ENCODE measurements around the gene COBLL1.
A peak's percentile ranks its signal among the peaks of the same experiment; 100 is the strongest.
"Not testable (repeated sequence)": the region's sequence is repeated elsewhere in the genome, so short reads cannot be mapped to it uniquely, and the experiment has no call there.

The COBLL1 gene

GRCh38 chr2:164859906-164860693 lies 18.5 kb upstream of the COBLL1 start:
- FAIRE-seq, result not testable (repeated sequence)

GRCh38 chr2:164859251-164859818 lies 17.7 kb upstream of the COBLL1 start:
- FAIRE-seq, result no peak

GRCh38 chr2:164852086-164852485 lies 10.5 kb upstream of the COBLL1 start:
- FAIRE-seq, result no peak

- no peak for FAIRE-seq
Measured at GRCh38 chr2:164850235-164850634, 8.6 kb upstream of the COBLL1 start.

GRCh38 chr2:164849506-164849905 lies 7.9 kb upstream of the COBLL1 start:
- FAIRE-seq, result no peak

GRCh38 chr2:164847981-164848741 lies 6.5 kb upstream of the COBLL1 start:
- no peak for FAIRE-seq

GRCh38 chr2:164847291-164847690 lies 5.7 kb upstream of the COBLL1 start:
- no peak for FAIRE-seq

- no peak for FAIRE-seq
Measured at GRCh38 chr2:164846276-164846675, 4.7 kb upstream of the COBLL1 start.

- no peak for FAIRE-seq
Measured at GRCh38 chr2:164843346-164843911, 1.8 kb upstream of the COBLL1 start.

- FAIRE-seq, result no peak
Measured at GRCh38 chr2:164842624-164842966, 972 bp upstream of the COBLL1 start.

- FAIRE-seq, result no peak
Measured at GRCh38 chr2:164840930-164841718, 499 bp downstream of the COBLL1 start.

GRCh38 chr2:164840458-164840929 lies 1.1 kb downstream of the COBLL1 start:
- no peak for FAIRE-seq

GRCh38 chr2:164839914-164840457 lies 1.6 kb downstream of the COBLL1 start:
- no peak for FAIRE-seq

- FAIRE-seq, result no peak
Measured at GRCh38 chr2:164837807-164838206, 3.8 kb downstream of the COBLL1 start.

- FAIRE-seq, result no peak
Measured at GRCh38 chr2:164836907-164837306, 4.7 kb downstream of the COBLL1 start.

- no peak for FAIRE-seq
Measured at GRCh38 chr2:164835302-164835701, 6.3 kb downstream of the COBLL1 start.

GRCh38 chr2:164831887-164832286 lies 9.7 kb downstream of the COBLL1 start:
- FAIRE-seq, result no peak

- FAIRE-seq, result peak; percentile 72
Measured at GRCh38 chr2:164831180-164831579, 10.4 kb downstream of the COBLL1 start.

GRCh38 chr2:164826293-164827243 lies 15.1 kb downstream of the COBLL1 start:
- FAIRE-seq, result no peak

- FAIRE-seq, result no peak
Measured at GRCh38 chr2:164824872-164825271, 16.8 kb downstream of the COBLL1 start.

- FAIRE-seq, result no peak
Measured at GRCh38 chr2:164823126-164823525, 18.5 kb downstream of the COBLL1 start.

Data from endometrium (tissue), 2 donors.